HG03342 (cell line): ENCODE results near the gene FABP7.

Experiments used
- ATAC-seq: cut with Tn5 transposase; IDR thresholded peaks from one replicate; pipeline ENCODE4 v1.9.1; 2021; ENCODE audit warnings: mild to moderate bottlenecking, moderate library complexity; ENCODE audit not compliant: unreplicated experiment

Gene FABP7

DNA sequence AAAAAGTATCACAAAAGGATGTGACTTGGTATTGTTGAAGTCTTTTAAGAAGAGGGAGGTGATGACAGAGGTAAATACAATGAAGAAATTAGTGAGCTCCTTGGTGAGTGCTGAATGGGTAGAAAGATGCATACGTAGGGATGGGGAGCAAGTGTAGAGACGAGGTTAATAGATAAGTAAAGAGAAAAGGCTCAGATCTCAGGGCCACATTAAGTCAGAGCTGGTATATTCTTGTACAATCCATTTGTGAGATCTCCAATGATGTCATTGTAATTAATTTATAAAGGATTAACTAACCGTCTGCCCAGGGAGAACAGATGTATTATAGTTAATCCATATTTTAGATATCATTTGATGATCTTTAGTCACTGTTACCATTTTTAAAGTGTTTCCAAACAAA lies 52.9 kb downstream of the FABP7 start:
- ATAC-seq = no peak

DNA sequence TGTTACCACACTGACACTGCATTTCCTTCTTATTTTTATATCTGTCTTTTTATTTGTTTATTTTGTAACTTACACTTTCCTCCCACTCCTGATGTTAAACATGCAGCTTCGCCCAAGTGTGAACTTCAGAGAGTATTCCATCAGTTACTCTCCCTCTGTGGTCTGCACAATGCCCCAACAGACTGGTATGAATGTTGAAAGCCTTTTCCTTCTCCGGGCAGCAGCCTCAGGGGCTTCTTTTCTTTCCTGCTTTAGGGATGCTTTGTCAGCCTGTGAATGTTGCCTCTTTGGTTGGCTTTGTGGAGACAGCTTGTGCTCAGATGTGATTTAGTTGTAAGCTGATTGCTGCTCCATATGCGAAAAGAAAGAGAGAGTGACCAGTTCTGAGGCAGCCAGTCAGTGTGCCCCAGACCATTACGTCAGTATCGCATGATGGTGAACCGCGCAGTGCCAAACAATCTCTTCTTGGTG lies 53.5 kb downstream of the FABP7 start:
- no peak for ATAC-seq
